Gastrocnemius medialis (tissue), 4 donors: ENCODE measurements around the gene PABPN1.

Experiments
- CTCF ChIP-seq, 5 experiments: fragments of 450-650 bp in 3 of 5; fragments of 200-600 bp in 2 of 5; sonication (generic) in 2 of 5; IDR thresholded peaks in 4 of 5; conservative IDR thresholded peaks in 1 of 5; 1 replicate in 4 of 5; 2 replicates in 1 of 5; pipeline ENCODE4 v1.5.1; 2016 to 2019; ENCODE audit warnings: antibody characterized with exemption in 5 of 5, mild to moderate bottlenecking in 3 of 5, moderate library complexity in 3 of 5
- POLR2A ChIP-seq, 2 donors: fragments of 450-650 bp; IDR thresholded peaks; one replicate each; pipeline ENCODE4 v1.6.1; 2017; ENCODE audit warnings: antibody characterized with exemption in 2 of 2, mild to moderate bottlenecking in 2 of 2, moderate library complexity in 2 of 2

- TF ChIP-seq CTCF (IDR thresholded peaks at IDR 0.05 in 4 of 5, conservative IDR thresholded peaks at IDR 0.05 in 1 of 5) (no peak), POLR2A (IDR thresholded peaks at IDR 0.05) (no peak)
Measured at GRCh38 chr14:23297096-23297495, 24.2 kb upstream of the PABPN1 start.
